ENCODE measurements around the gene SHB. TPM values are rescaled to one million over a fixed set of nuclear protein-coding genes. Genes with fewer than 3 reads are reported as not detected.
A peak's percentile ranks its signal among the peaks of the same experiment; 100 is the strongest.
"Not testable (repeated sequence)": the region's sequence is repeated elsewhere in the genome, so short reads cannot be mapped to it uniquely, and the experiment has no call there.

SHB gene
- total RNA-seq, 1 donor from 2014 or later = 3.1 TPM

GRCh38 chr9:37909836-37910235 is 159.2 kb downstream of the SHB start:
- not testable (repeated sequence) for H3K9ac ChIP-seq (ENCODE audit: low read depth in 1 of 3, low read length in 3 of 3)

GRCh38 chr9:37909326-37909725 is 159.7 kb downstream of the SHB start:
- H3K9me3 ChIP-seq (ENCODE audit: control insufficient read depth in 3 of 3, low read length in 3 of 3) = no peaks in the 10 kb centered on the region
- no peak overlapping the region for H3K27ac ChIP-seq (ENCODE audit: low read depth, low read length)

More at GRCh38 chr9:37909836-37910235, 159.2 kb downstream of the SHB start:
- H3K36me3 ChIP-seq (ENCODE audit: control insufficient read depth in 3 of 3, insufficient read depth in 3 of 3, low read length in 3 of 3); H3K27ac ChIP-seq (ENCODE audit: low read depth, low read length); H3K4me1 ChIP-seq (ENCODE audit: control insufficient read depth in 3 of 3, insufficient read depth in 3 of 3, low read length in 3 of 3); H3K27me3 ChIP-seq (ENCODE audit: control insufficient read depth in 3 of 3, insufficient read depth in 3 of 3, low read length in 3 of 3); H3K9me3 ChIP-seq (ENCODE audit: control insufficient read depth in 3 of 3, low read length in 3 of 3); H3K4me3 ChIP-seq (ENCODE audit: low read length in 3 of 3): not testable (repeated sequence)

GRCh38 chr9:37908698-37909186 is 160.3 kb downstream of the SHB start:
- no peak overlapping the region for H3K9ac ChIP-seq (ENCODE audit: low read depth in 1 of 3, low read length in 3 of 3)
- no peak overlapping the region for H3K27ac ChIP-seq (ENCODE audit: low read depth, low read length)
- no peaks in the 10 kb centered on the region for H3K27me3 ChIP-seq (ENCODE audit: control insufficient read depth in 3 of 3, insufficient read depth in 3 of 3, low read length in 3 of 3)
- H3K4me1 ChIP-seq (ENCODE audit: control insufficient read depth in 3 of 3, insufficient read depth in 3 of 3, low read length in 3 of 3) = peaks cover 5 to 11% (median 8%) of the 10 kb centered on the region in 3 donors
- no peaks in the 10 kb centered on the region for H3K36me3 ChIP-seq (ENCODE audit: control insufficient read depth in 3 of 3, insufficient read depth in 3 of 3, low read length in 3 of 3)
- no peaks in the 10 kb centered on the region for H3K9me3 ChIP-seq (ENCODE audit: control insufficient read depth in 3 of 3, low read length in 3 of 3)
- no peak overlapping the region for H3K4me3 ChIP-seq (ENCODE audit: low read length in 3 of 3)

More at GRCh38 chr9:37909326-37909725, 159.7 kb downstream of the SHB start:
- Histone ChIP-seq H3K36me3 (ENCODE audit: control insufficient read depth in 3 of 3, insufficient read depth in 3 of 3, low read length in 3 of 3) (no peaks in the 10 kb centered on the region), H3K4me3 (ENCODE audit: low read length in 3 of 3) (no peak overlapping the region), H3K27me3 (ENCODE audit: control insufficient read depth in 3 of 3, insufficient read depth in 3 of 3, low read length in 3 of 3) (no peaks in the 10 kb centered on the region), H3K9ac (ENCODE audit: low read depth in 1 of 3, low read length in 3 of 3) (no peak overlapping the region), H3K4me1 (ENCODE audit: control insufficient read depth in 3 of 3, insufficient read depth in 3 of 3, low read length in 3 of 3) (peaks cover 8 to 11% (median 11%) of the 10 kb centered on the region in 3 donors)

GRCh38 chr9:37908283-37908682 is 160.7 kb downstream of the SHB start:
- Histone ChIP-seq H3K4me3 (ENCODE audit: low read length in 3 of 3) (no peak overlapping the region), H3K36me3 (ENCODE audit: control insufficient read depth in 3 of 3, insufficient read depth in 3 of 3, low read length in 3 of 3) (no peaks in the 10 kb centered on the region), H3K9me3 (ENCODE audit: control insufficient read depth in 3 of 3, low read length in 3 of 3) (no peaks in the 10 kb centered on the region), H3K4me1 (ENCODE audit: control insufficient read depth in 3 of 3, insufficient read depth in 3 of 3, low read length in 3 of 3) (peaks cover 7 to 12% (median 10%) of the 10 kb centered on the region in 3 donors), H3K27ac (ENCODE audit: low read depth, low read length) (no peak overlapping the region), H3K9ac (ENCODE audit: low read depth in 1 of 3, low read length in 3 of 3) (no peak overlapping the region), H3K27me3 (ENCODE audit: control insufficient read depth in 3 of 3, insufficient read depth in 3 of 3, low read length in 3 of 3) (no peaks in the 10 kb centered on the region)

GRCh38 chr9:37906312-37907239 is 162.5 kb downstream of the SHB start:
- Histone ChIP-seq H3K4me3 (ENCODE audit: low read length in 3 of 3) (no peak overlapping the region), H3K4me1 (ENCODE audit: control insufficient read depth in 3 of 3, insufficient read depth in 3 of 3, low read length in 3 of 3) (peaks cover 15 to 19% (median 17%) of the 10 kb centered on the region in 3 donors), H3K9me3 (ENCODE audit: control insufficient read depth in 3 of 3, low read length in 3 of 3) (no peaks in the 10 kb centered on the region), H3K27ac (ENCODE audit: low read depth, low read length) (no peak overlapping the region), H3K9ac (ENCODE audit: low read depth in 1 of 3, low read length in 3 of 3) (no peak overlapping the region), H3K27me3 (ENCODE audit: control insufficient read depth in 3 of 3, insufficient read depth in 3 of 3, low read length in 3 of 3) (no peaks in the 10 kb centered on the region), H3K36me3 (ENCODE audit: control insufficient read depth in 3 of 3, insufficient read depth in 3 of 3, low read length in 3 of 3) (no peaks in the 10 kb centered on the region)

- no peaks in the 10 kb centered on the region for H3K27me3 ChIP-seq (ENCODE audit: control insufficient read depth in 3 of 3, insufficient read depth in 3 of 3, low read length in 3 of 3)
- H3K9me3 ChIP-seq (ENCODE audit: control insufficient read depth in 3 of 3, low read length in 3 of 3) = no peaks in the 10 kb centered on the region
These were observed 163.3 kb downstream of the SHB start for GRCh38 chr9:37905776-37906175.

GRCh38 chr9:37905131-37905505 is 163.9 kb downstream of the SHB start:
- peak overlapping the region in 2 of 3 donors; percentile 84 to 96 for H3K4me3 ChIP-seq (ENCODE audit: low read length in 3 of 3)
- no peaks in the 10 kb centered on the region for H3K27me3 ChIP-seq (ENCODE audit: control insufficient read depth in 3 of 3, insufficient read depth in 3 of 3, low read length in 3 of 3)
- H3K36me3 ChIP-seq (ENCODE audit: control insufficient read depth in 3 of 3, insufficient read depth in 3 of 3, low read length in 3 of 3) = no peaks in the 10 kb centered on the region
- no peak overlapping the region for H3K27ac ChIP-seq (ENCODE audit: low read depth, low read length)
- peaks cover 15 to 19% (median 17%) of the 10 kb centered on the region in 3 donors for H3K4me1 ChIP-seq (ENCODE audit: control insufficient read depth in 3 of 3, insufficient read depth in 3 of 3, low read length in 3 of 3)
- H3K9ac ChIP-seq (ENCODE audit: low read depth in 1 of 3, low read length in 3 of 3) = peak overlapping the region in 2 of 3 donors; percentile 67 to 88
- H3K9me3 ChIP-seq (ENCODE audit: control insufficient read depth in 3 of 3, low read length in 3 of 3) = no peaks in the 10 kb centered on the region

More at GRCh38 chr9:37905776-37906175, 163.3 kb downstream of the SHB start:
- H3K4me3 ChIP-seq (ENCODE audit: low read length in 3 of 3) = no peak overlapping the region
- no peak overlapping the region for H3K9ac ChIP-seq (ENCODE audit: low read depth in 1 of 3, low read length in 3 of 3)
- H3K27ac ChIP-seq (ENCODE audit: low read depth, low read length) = no peak overlapping the region
- H3K4me1 ChIP-seq (ENCODE audit: control insufficient read depth in 3 of 3, insufficient read depth in 3 of 3, low read length in 3 of 3) = peaks cover 15 to 19% (median 17%) of the 10 kb centered on the region in 3 donors
- H3K36me3 ChIP-seq (ENCODE audit: control insufficient read depth in 3 of 3, insufficient read depth in 3 of 3, low read length in 3 of 3) = no peaks in the 10 kb centered on the region

GRCh38 chr9:37904445-37905130 is 164.4 kb downstream of the SHB start:
- Histone ChIP-seq H3K4me1 (ENCODE audit: control insufficient read depth in 3 of 3, insufficient read depth in 3 of 3, low read length in 3 of 3) (peaks cover 15 to 19% (median 17%) of the 10 kb centered on the region in 3 donors), H3K27me3 (ENCODE audit: control insufficient read depth in 3 of 3, insufficient read depth in 3 of 3, low read length in 3 of 3) (no peaks in the 10 kb centered on the region), H3K9me3 (ENCODE audit: control insufficient read depth in 3 of 3, low read length in 3 of 3) (no peaks in the 10 kb centered on the region), H3K36me3 (ENCODE audit: control insufficient read depth in 3 of 3, insufficient read depth in 3 of 3, low read length in 3 of 3) (peaks cover 0 to 2% (median 0%) of the 10 kb centered on the region in 3 donors), H3K4me3 (ENCODE audit: low read length in 3 of 3) (peak overlapping the region; percentile 76 to 96 (median 84)), H3K27ac (ENCODE audit: low read depth, low read length) (peak overlapping the region; percentile 74), H3K9ac (ENCODE audit: low read depth in 1 of 3, low read length in 3 of 3) (peak overlapping the region; percentile 67 to 91 (median 88))

GRCh38 chr9:37903647-37904444 is 165.2 kb downstream of the SHB start, which contains the start of gene SLC25A51:
SLC25A51 (minus strand) TSS chr9:37904127; CDS start chr9:37888550, 15,577 bp downstream.
- Histone ChIP-seq H3K27ac (ENCODE audit: low read depth, low read length) (peak within 1 kb of the TSS; percentile 74), H3K9me3 (ENCODE audit: control insufficient read depth in 3 of 3, low read length in 3 of 3) (no peaks in the 10 kb centered on the region), H3K4me3 (ENCODE audit: low read length in 3 of 3) (peak within 1 kb of the TSS; percentile 76 to 96 (median 84)), H3K36me3 (ENCODE audit: control insufficient read depth in 3 of 3, insufficient read depth in 3 of 3, low read length in 3 of 3) (peaks cover 5 to 9% (median 7%) of the 10 kb centered on the region in 3 donors), H3K4me1 (ENCODE audit: control insufficient read depth in 3 of 3, insufficient read depth in 3 of 3, low read length in 3 of 3) (peaks cover 15 to 19% (median 17%) of the 10 kb centered on the region in 3 donors), H3K9ac (ENCODE audit: low read depth in 1 of 3, low read length in 3 of 3) (peak within 1 kb of the TSS; percentile 67 to 91 (median 88)), H3K27me3 (ENCODE audit: control insufficient read depth in 3 of 3, insufficient read depth in 3 of 3, low read length in 3 of 3) (no peaks in the 10 kb centered on the region)
